SK-N-SH (cell line): Measurements from ENCODE around the gene XIRP1. TPM values are rescaled to one million over a fixed set of nuclear protein-coding genes. Genes with fewer than 3 reads are reported as not detected.

Source experiments
- CTCF ChIA-PET: fragments of 300-600, 350-600 bp; formaldehyde crosslinking; extraction: SDS; loops from one replicate; lab custom pipeline; 2021; lab: Yijun Ruan, JAX
- POLR2A ChIA-PET: fragments of 350-600 bp; sonication (Branson Sonifier 250); formaldehyde crosslinking; extraction: SDS; loops from one replicate; lab custom pipeline; 2020; ENCODE audit warnings: antibody characterized with exemption, inconsistent platforms; lab: Yijun Ruan, JAX
- DNase-seq: peaks from one replicate; pipeline ENCODE4 v3.0.0; 2012
- H2AFZ ChIP-seq: fragments of 200-600 bp; sonication (generic); 2 replicates; pipeline ENCODE4 v1.8.1; 2016; ENCODE audit warnings: antibody characterized with exemption, mild to moderate bottlenecking, low read depth
- H3F3A ChIP-seq: fragments of 200-600 bp; sonication (generic); replicated peaks from 2 replicates; pipeline ENCODE3; 2016; ENCODE audit warnings: antibody characterized with exemption, mild to moderate bottlenecking; ENCODE audit not compliant: insufficient read depth
- H3K27ac ChIP-seq, 2 experiments: fragments of 200-500 bp in 1 of 2; fragments of 200-600 bp in 1 of 2; sonication (Bioruptor generic) in 1 of 2; sonication (generic), shearing (Covaris generic) in 1 of 2; 2 replicates each; pipeline versions ENCODE4 v1.5.1 to v1.6.1; 2014 to 2016; ENCODE audit warnings: low read depth in 2 of 2, inconsistent platforms in 1 of 2, low read length in 1 of 2, mild to moderate bottlenecking in 1 of 2, mixed read lengths in 1 of 2
- H3K27me3 ChIP-seq: fragments of 200-600 bp; sonication (generic), shearing (Covaris generic); 2 replicates; pipeline ENCODE4 v1.6.1; 2016; ENCODE audit warnings: mixed run types; ENCODE audit not compliant: insufficient read depth
- H3K36me3 ChIP-seq, 2 experiments: fragments of 200-500 bp in 1 of 2; fragments of 200-600 bp in 1 of 2; sonication (Bioruptor generic) in 1 of 2; sonication (generic) in 1 of 2; replicated peaks in 1 of 2; 2 replicates each; pipeline versions ENCODE3 to v1.5.1; 2014 to 2016; ENCODE audit warnings: low read length in 1 of 2, mild to moderate bottlenecking in 1 of 2; ENCODE audit not compliant: insufficient read depth in 2 of 2, control insufficient read depth in 1 of 2
- H3K4me1 ChIP-seq, 2 experiments: fragments of 200-500 bp in 1 of 2; fragments of 200-600 bp in 1 of 2; sonication (Bioruptor generic) in 1 of 2; sonication (generic), shearing (Covaris generic) in 1 of 2; 2 replicates each; pipeline versions ENCODE4 v1.5.1 to v1.6.1; 2014 to 2016; ENCODE audit warnings: low read depth in 1 of 2, low read length in 1 of 2, mixed run types in 1 of 2; ENCODE audit not compliant: insufficient read depth in 2 of 2, control insufficient read depth in 1 of 2
- H3K4me2 ChIP-seq: fragments of 200-600 bp; sonication (generic), shearing (Covaris generic); 2 replicates; pipeline ENCODE4 v1.6.1; 2017; ENCODE audit warnings: mixed run types
- H3K4me3 ChIP-seq, 2 experiments: fragments of 200-500 bp in 1 of 2; fragments of 200-600 bp in 1 of 2; sonication (Bioruptor generic) in 1 of 2; sonication (generic), shearing (Covaris generic) in 1 of 2; 2 replicates each; pipeline versions ENCODE4 v1.5.1 to v1.8.1; 2014 to 2016; ENCODE audit warnings: low read depth in 2 of 2, inconsistent platforms in 1 of 2, low read length in 1 of 2, mild to moderate bottlenecking in 1 of 2, mixed read lengths in 1 of 2, moderate library complexity in 1 of 2
- H3K79me2 ChIP-seq: fragments of 200-600 bp; sonication (generic); 2 replicates; pipeline ENCODE4 v1.8.1; 2017; ENCODE audit warnings: mild to moderate bottlenecking; ENCODE audit not compliant: insufficient read depth
- H3K9ac ChIP-seq: fragments of 200-600 bp; sonication (generic); 2 replicates; pipeline ENCODE4 v1.6.1; 2017; ENCODE audit warnings: mixed run types
- H3K9me2 ChIP-seq: fragments of 200-600 bp; sonication (generic); 2 replicates; pipeline ENCODE4 v1.6.1; 2017; ENCODE audit warnings: mixed run types
- H3K9me3 ChIP-seq: fragments of 200-600 bp; sonication (generic); 2 replicates; pipeline ENCODE4 v1.6.1; 2017; ENCODE audit warnings: mixed run types, mild to moderate bottlenecking, moderate library complexity
- H4K20me1 ChIP-seq: fragments of 200-600 bp; sonication (generic); 2 replicates; pipeline ENCODE4 v1.6.1; 2017; ENCODE audit warnings: mild to moderate bottlenecking, mixed run types; ENCODE audit not compliant: insufficient read depth
- ELF1 ChIP-seq: IDR thresholded peaks from 2 replicates; pipeline ENCODE4 v1.4.0; 2012
- FOSL2 ChIP-seq: IDR thresholded peaks from 2 replicates; pipeline ENCODE4 v1.4.0; 2012; ENCODE audit warnings: low read depth, mild to moderate bottlenecking, moderate library complexity, borderline replicate concordance
- FOXJ3 ChIP-seq: sonication (generic); formaldehyde crosslinking; IDR thresholded peaks from 2 replicates; pipeline ENCODE4 v1.5.1; 2020; ENCODE audit warnings: mild to moderate bottlenecking, missing genetic modification reagents
- GATA2 ChIP-seq: sonication (generic); formaldehyde crosslinking; IDR thresholded peaks from 2 replicates; pipeline ENCODE4 v1.5.0; 2020; ENCODE audit warnings: mild to moderate bottlenecking, missing genetic modification reagents
- IRF3 ChIP-seq: fragments of 150-350 bp; IDR thresholded peaks from 2 replicates; pipeline ENCODE4 v1.6.1; 2016; ENCODE audit warnings: mild to moderate bottlenecking, low read depth, low read length
- JUND ChIP-seq: IDR thresholded peaks from 2 replicates; pipeline ENCODE4 v1.4.0; 2012
- MXI1 ChIP-seq: IDR thresholded peaks from 2 replicates; pipeline ENCODE4 v1.6.1; 2012; ENCODE audit warnings: mild to moderate bottlenecking, low read depth, low read length, improper control_type of control experiment
- NFIC ChIP-seq: IDR thresholded peaks from 2 replicates; pipeline ENCODE4 v1.4.0; 2012; ENCODE audit warnings: borderline replicate concordance
- POLR2AphosphoS5 ChIP-seq: IDR thresholded peaks from 2 replicates; pipeline ENCODE4 v1.6.1; 2012; ENCODE audit warnings: low read depth, low read length
- RAD21 ChIP-seq: IDR thresholded peaks from 2 replicates; pipeline ENCODE4 v1.6.1; 2012; ENCODE audit warnings: mild to moderate bottlenecking, low read length
- RFX5 ChIP-seq: IDR thresholded peaks from 2 replicates; pipeline ENCODE4 v1.6.1; 2012; ENCODE audit warnings: mild to moderate bottlenecking, improper control_type of control experiment, low read length
- SMC3 ChIP-seq: IDR thresholded peaks from 2 replicates; pipeline ENCODE4 v1.6.1; 2012; ENCODE audit warnings: low read depth, low read length, improper control_type of control experiment
- USF2 ChIP-seq: fragments of 150-350 bp; IDR thresholded peaks from 2 replicates; pipeline ENCODE4 v1.6.1; 2017; ENCODE audit warnings: antibody characterized with exemption, low read length, low read depth, borderline replicate concordance
- WGBS: methylation state at CpG from one replicate; pipeline ENCODE4 v1.1.6; 2017; ENCODE audit warnings: low lambda C conversion rate; 5-methylcytosine and 5-hydroxymethylcytosine counted together
- polyA plus RNA-seq, 3 experiments: library from polyadenylated mRNA; depleted of rRNA; stranded (reverse); fragments of >200 nt; gene quantifications; 2 replicates each; pipeline ENCODE4 v1.2.3, GENCODE V29; 2012
- TF ChIP-seq, protein P1 (sequence below): fragments of 200-600 bp; sonication (generic); IDR thresholded peaks from 2 replicates; pipeline ENCODE4 v1.6.1; 2017; ENCODE audit warnings: antibody characterized with exemption, mild to moderate bottlenecking, moderate library complexity

The XIRP1 gene
- polyA plus RNA-seq, 1 of the 3 experiments (the other 2 are of a cell fraction), result not detected

GRCh38 chr3:39211332-39212130 lies 19.1 kb upstream of the XIRP1 start:
- Histone ChIP-seq H2AFZ (no peak overlapping the region), H3K4me2 (no peak overlapping the region), H3K9ac (no peak overlapping the region), H4K20me1 (no peaks in the 10 kb centered on the region), H3K4me1 (no peaks in the 10 kb centered on the region), H3K9me3 (no peaks in the 10 kb centered on the region), H3K9me2 (no peaks in the 10 kb centered on the region), H3K79me2 (no peaks in the 10 kb centered on the region), H3K36me3 (no peaks in the 10 kb centered on the region), H3K27ac (no peak overlapping the region), H3F3A (no peaks in the 10 kb centered on the region), H3K4me3 (no peak overlapping the region), H3K27me3 (peaks cover 6% of the 10 kb centered on the region; the same call in 1 of the 2 replicates)
- WGBS, result 34% methylated on average over 4 of the region's 4 CpGs
- POLR2A ChIA-PET, result no interaction called here
- TF ChIP-seq FOXJ3 (CRISPR knock-in tag), result no peak
- TF ChIP-seq IRF3, result no peak
- no peak for TF ChIP-seq NFIC
- TF ChIP-seq, protein P1, sequence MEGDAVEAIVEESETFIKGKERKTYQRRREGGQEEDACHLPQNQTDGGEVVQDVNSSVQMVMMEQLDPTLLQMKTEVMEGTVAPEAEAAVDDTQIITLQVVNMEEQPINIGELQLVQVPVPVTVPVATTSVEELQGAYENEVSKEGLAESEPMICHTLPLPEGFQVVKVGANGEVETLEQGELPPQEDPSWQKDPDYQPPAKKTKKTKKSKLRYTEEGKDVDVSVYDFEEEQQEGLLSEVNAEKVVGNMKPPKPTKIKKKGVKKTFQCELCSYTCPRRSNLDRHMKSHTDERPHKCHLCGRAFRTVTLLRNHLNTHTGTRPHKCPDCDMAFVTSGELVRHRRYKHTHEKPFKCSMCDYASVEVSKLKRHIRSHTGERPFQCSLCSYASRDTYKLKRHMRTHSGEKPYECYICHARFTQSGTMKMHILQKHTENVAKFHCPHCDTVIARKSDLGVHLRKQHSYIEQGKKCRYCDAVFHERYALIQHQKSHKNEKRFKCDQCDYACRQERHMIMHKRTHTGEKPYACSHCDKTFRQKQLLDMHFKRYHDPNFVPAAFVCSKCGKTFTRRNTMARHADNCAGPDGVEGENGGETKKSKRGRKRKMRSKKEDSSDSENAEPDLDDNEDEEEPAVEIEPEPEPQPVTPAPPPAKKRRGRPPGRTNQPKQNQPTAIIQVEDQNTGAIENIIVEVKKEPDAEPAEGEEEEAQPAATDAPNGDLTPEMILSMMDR, result no peak
- no peak for TF ChIP-seq SMC3
- TF ChIP-seq JUND, result no peak
- no peak for TF ChIP-seq POLR2AphosphoS5
- TF ChIP-seq RFX5, result no peak
- no peak for DNase-seq
- CTCF ChIA-PET, result interaction anchor here (1.0 to 4.6 kb wide), 4 partner anchors 22 to 80 kb away, joined by 3 to 26 read pairs (median 4); no protein-coding TSS in a partner anchor

DNA sequence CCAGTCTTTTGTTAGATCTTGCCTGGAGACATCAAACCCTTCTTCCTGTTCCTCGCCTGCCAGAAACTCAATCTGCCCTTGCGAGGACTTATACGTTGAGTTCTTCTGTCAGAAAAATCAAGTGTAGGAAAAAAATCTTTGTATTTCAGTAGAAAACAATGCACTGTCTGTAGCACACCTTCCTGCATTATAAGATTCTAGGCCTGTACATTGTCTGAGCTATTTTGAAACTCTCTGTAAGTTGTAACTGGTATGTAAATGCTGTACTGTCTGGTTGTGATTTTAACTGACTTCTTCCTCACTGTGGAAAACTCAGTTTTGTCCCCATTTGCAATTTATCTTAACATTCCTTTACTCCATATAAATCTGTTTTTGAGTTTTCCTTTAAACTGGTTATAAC lies 17.7 kb upstream of the XIRP1 start:
- WGBS, result 82% methylated on average over 3 of the region's 3 CpGs
- Histone ChIP-seq H2AFZ (no peak overlapping the region), H3K27ac (no peak overlapping the region), H3F3A (no peaks in the 10 kb centered on the region), H3K9me3 (no peaks in the 10 kb centered on the region), H3K9me2 (no peaks in the 10 kb centered on the region), H4K20me1 (no peaks in the 10 kb centered on the region), H3K4me2 (no peak overlapping the region), H3K4me1 (no peaks in the 10 kb centered on the region), H3K36me3 (no peaks in the 10 kb centered on the region), H3K4me3 (no peak overlapping the region), H3K9ac (no peak overlapping the region), H3K79me2 (no peaks in the 10 kb centered on the region), H3K27me3 (peaks cover 6% of the 10 kb centered on the region; the same call in 1 of the 2 replicates)
- TF ChIP-seq RAD21, result no peak
- no peak for TF ChIP-seq ELF1
- no peak for TF ChIP-seq USF2
- TF ChIP-seq GATA2 (CRISPR knock-in tag), result no peak
- no peak for TF ChIP-seq FOXJ3 (CRISPR knock-in tag)
- TF ChIP-seq FOSL2, result no peak
- TF ChIP-seq MXI1, result no peak
- no peak for DNase-seq
- POLR2A ChIA-PET, result no interaction called here
- CTCF ChIA-PET, result interaction anchor here (0.8 kb wide), 1 partner anchor 8 kb away, joined by 3 read pairs; no protein-coding TSS in a partner anchor
